GM19351 (cell line): ENCODE results near the gene C3AR1.
"Not testable (repeated sequence)": the region's sequence is repeated elsewhere in the genome, so short reads cannot be mapped to it uniquely, and the experiment has no call there.

Experiments
- ATAC-seq: cut with Tn5 transposase; IDR thresholded peaks from one replicate; pipeline ENCODE4 v1.9.1; 2021; ENCODE audit warnings: mild to moderate bottlenecking, moderate library complexity; ENCODE audit not compliant: unreplicated experiment

Gene C3AR1

GRCh38 chr12:8031017-8031416 lies 35.1 kb downstream of the C3AR1 start:
- ATAC-seq: not testable (repeated sequence)

- no peak for ATAC-seq
Observed at GRCh38 chr12:8030189-8030588, 36.0 kb downstream of the C3AR1 start.

- ATAC-seq: no peak
Observed at GRCh38 chr12:8028267-8028666, 37.9 kb downstream of the C3AR1 start.

- ATAC-seq: no peak
Observed at GRCh38 chr12:8027856-8028255, 38.3 kb downstream of the C3AR1 start.

- ATAC-seq: peak; percentile 97
Observed at GRCh38 chr12:8026291-8026900, 39.8 kb downstream of the C3AR1 start.

- ATAC-seq: no peak
Observed at GRCh38 chr12:8018666-8019581, 47.2 kb downstream of the C3AR1 start.

- not testable (repeated sequence) for ATAC-seq
Observed at GRCh38 chr12:8018213-8018612, 47.9 kb downstream of the C3AR1 start.

- ATAC-seq: no peak
Observed at GRCh38 chr12:8014836-8015235, 51.3 kb downstream of the C3AR1 start.

GRCh38 chr12:8012651-8013309 lies 53.4 kb downstream of the C3AR1 start:
- no peak for ATAC-seq

- ATAC-seq: no peak
Observed at GRCh38 chr12:8011331-8011730, 54.8 kb downstream of the C3AR1 start.
